Fibroblast of skin of scalp (primary cell): ENCODE results near the gene FERD3L.
A peak's percentile ranks its signal among the peaks of the same experiment; 100 is the strongest.

Experiments
- DNase-seq: peaks from one replicate; pipeline ENCODE4 v3.0.0-alpha.2; 2013

Gene FERD3L

DNA sequence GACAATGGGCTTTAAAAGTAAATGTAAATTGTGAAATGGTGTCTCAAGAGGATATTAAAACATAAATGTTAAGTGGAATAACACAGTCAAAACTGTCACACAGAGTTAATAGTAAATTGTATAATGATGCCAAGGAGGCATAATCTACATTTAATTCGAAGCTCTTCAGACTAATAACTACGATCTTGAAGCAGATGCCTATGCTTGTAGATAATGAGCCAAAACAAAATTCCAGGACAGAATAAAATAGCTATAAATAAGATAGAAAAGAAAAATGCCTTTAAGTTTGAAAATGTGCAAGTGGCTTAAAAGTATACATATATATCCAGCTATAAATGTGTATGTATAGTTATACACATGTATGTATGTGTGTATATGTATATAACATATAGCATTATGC lies 45.3 kb downstream of the FERD3L start:
- no peak for DNase-seq

DNA sequence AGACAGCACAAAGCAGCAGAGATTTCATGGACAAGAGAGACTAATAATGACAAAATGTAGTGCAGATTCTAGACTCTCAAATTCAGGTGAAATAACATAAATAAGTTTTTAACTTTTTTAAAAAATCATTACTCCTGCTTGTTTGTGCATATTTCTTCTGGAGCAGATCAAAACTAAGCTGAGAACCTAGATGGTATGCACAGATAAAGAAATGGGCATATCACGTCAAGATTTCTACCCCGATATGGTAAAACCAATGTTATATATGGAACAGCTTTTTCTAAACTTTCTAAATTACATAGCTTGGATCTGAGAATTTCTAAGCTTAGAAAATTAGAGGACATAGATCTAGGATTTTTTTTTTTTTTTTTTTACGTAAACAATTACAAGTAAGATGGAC lies 46.0 kb downstream of the FERD3L start:
- no peak for DNase-seq

DNA sequence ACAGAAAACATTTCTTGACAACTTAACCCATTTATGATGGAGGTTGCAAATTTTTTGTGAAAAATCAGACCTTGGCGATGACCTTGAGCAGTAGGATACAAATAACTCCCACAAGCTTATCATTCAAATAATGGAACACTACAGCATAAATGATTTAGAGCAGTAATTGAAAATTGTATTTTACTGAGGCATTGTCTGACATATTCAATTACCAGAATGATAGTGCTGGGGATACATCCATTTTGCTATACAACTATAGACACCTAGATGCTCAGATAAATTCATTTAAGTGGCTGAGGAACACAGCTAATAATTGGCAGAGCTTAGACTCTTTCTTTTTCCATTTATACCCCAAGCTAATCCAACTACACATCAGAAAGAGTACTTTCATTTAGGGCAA lies 46.7 kb downstream of the FERD3L start:
- DNase-seq = no peak

DNA sequence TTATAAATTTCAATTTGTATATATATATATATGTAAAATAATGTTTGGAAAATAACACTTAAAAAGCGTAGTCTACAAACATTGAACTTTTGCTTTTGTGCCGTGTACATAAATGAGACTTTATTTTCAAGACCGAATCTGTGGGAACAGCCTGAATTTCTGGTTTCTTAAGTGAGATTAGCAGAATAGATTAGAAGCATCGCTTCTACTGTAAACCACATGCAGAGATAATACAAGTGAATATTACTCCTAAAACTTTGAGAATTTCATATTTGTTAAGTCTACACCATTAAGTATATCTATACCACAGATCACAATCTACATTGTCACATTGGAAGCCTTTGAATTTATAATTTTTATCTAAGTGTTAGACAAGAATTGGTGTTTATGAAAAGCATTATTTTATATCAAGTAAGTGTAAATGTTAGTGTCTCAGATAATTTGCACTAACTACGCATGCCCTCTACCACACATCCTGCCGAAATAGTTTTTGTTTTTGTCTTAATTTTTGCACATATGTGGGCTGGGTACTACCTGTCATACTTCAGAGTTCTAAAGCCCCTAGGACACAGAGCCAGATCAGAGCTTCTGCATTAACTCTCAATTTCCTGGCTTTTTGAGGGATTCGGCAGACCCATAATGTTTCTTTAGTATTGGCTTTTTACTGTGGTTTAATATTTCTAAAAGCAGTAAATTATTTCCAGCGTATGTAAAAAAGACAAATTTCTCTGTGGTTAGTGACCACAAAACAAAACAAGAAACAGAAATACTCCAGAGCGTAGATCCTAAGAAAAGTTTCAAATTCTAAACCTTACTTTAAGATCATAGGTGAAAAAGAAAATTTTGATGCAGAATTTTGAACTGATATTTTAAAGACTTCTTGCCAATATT lies 47.8 kb downstream of the FERD3L start:
- peak; percentile 56 for DNase-seq

DNA sequence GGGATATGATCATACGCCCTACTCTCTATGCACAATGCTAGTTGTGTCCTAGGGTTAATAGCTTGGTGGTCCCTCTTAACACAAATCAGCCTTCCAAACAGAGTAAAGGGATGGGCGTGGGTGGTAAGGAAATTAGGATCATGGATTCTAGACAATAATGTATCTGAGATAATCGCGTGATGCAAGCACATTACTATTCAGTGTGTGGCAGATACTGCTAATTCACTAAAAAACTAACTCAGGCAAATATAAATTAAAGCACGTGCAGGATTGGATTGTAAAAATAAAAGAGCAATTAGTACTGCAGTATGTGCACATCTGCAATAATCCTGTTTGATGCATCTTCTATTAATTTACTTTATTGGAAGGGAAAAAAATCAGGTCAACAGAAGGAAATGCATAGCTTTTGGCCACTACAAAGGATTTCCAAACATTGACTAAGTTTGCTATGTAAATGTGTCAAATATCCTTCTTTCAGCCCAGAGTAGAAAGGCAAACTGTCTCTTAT lies 49.8 kb downstream of the FERD3L start:
- peak; percentile 42 for DNase-seq
